GM18520 (cell line): Measurements from ENCODE around the gene CBX1.

Experiments
- ATAC-seq: cut with Tn5 transposase; IDR thresholded peaks from one replicate; pipeline ENCODE4 v1.9.1; 2021; ENCODE audit not compliant: unreplicated experiment

Gene CBX1

DNA sequence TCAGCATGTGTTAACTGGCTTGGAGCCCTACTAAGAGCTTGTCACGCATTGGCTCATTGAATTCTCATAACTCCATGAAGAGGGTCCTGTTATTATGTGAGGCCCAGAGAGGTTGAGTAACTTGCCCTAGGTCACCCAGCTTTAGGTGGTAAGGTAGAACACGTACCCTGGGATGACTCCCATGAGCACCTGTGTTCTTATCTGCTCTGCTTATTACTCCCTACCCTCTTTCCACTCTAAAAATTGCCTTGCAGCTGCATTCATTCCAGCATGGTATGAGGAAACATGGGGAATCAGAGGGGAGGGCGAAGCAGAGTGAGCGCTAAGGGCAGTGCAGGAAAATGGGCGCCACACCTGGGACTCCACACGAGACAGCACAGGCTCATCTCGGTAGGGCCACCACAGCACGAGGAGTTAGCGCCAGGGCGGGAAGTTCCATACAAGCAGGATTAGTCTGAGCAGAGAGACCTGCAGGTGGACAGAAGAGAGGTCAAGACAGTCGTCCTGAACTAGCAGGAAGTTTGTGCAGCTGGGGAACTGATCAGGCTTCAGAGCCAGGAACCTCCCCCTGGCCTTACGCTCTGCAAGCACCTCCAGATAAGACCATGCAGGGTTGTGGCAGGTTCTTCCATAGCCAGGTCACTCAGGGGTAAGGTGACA is 73.8 kb downstream of the CBX1 start:
- no peak for ATAC-seq

DNA sequence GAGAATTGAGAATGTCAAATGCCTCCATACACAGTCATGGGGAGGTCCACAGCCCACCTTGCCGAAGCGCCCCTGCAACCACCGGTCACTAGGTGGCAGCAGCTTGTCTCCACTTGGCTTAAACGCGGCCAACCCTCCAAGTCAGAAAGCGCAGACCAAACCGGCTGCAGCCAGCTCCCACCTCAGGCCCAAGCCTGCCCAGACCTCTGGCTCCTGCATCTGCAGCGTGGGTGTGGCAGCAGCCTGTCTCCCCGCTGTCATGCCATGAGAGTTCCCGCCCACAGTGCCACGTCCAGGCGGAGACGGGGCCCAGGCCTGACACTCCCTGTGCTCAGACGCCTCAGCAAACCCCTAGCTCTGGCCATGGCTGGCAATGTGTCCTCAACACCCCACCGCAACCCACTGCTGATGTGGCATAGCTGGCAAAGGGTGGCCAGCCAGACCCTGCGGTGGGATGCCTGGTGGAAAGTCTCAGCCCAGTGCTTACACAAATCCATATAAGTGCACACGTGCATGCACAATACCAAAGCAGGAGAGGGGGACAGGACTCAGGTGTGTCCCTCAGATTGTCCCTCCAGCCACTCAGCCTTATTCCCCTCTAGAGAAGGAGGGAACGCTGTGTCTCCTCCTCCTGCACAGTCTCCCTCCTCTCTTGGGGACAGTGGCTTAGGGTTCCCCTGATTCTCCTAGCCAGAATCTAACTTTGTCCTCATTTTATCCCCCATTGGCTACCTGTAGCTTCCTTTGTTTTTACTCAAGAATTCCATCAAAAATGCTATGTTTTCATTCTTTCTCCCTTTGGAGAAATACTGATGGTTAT is 74.6 kb downstream of the CBX1 start:
- peak; percentile 33 for ATAC-seq

DNA sequence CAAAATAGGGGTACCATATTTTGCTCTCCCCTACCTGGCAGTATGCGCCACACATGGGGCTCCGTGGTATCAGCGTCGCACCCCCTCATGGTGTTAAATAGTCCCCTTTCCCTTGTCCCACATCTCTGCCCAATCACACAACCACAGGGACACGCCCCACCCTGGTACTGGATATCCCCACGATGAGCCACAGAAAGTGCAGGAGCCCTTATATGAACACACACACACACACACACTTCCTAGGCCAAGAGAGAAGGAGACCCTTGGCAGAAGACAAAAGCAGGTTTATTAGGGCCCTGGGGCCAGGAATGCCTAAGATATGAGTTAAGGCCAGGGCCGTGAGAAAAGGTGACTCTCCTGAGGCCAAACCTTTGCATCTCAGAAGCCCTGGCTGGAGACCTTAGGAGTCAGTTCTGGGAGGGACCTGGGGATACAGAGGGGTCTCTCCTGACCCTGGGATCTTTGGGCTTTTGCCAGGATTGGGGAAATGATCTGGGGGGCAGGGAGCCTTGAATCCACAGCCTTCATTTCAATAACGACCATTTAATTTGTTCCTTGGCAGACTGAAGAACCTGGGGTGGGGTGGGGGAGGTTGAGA is 75.3 kb downstream of the CBX1 start:
- no peak for ATAC-seq

DNA sequence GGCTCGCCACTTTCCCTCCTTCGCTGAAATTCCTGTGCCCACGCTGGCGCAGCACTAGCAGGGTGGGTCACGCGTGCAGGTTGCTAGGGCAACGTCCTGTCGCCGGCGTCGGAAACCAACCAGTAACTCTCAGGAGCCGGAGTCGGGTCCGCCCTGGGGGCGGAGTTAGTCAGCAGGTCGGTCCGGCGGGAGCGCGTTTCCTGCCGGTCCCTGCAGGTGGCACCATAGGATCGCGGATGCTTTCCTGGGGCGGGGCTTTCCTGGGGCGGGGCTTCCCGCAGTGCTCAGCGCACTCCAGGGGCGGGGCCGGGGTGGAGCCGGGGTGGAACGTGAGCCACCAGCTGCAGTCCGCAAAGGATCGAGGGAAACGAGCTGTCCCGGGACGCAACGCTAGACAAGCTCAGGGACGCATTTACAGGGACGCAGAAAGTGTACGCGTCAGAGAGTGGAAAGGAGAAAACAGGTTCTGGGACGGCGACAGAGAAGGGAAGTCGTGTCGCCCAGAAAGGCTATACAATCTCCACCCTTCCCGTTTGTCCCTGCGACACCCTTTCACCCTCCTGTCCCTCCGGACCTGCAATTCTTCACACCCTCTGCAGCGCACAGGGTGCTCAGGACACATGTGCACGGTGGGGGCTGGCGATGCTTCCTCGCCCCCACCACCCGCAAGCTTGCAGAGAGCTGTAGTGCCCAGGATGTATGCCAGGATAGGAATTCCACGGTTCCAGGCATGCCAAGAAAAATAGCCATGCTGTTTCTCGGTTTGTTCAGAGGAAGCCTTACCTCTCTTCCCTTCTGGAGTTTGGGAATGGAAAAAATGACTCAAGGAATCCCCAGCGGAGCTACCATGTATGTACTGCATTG is 76.0 kb downstream of the CBX1 start:
- peak; percentile 84 for ATAC-seq

DNA sequence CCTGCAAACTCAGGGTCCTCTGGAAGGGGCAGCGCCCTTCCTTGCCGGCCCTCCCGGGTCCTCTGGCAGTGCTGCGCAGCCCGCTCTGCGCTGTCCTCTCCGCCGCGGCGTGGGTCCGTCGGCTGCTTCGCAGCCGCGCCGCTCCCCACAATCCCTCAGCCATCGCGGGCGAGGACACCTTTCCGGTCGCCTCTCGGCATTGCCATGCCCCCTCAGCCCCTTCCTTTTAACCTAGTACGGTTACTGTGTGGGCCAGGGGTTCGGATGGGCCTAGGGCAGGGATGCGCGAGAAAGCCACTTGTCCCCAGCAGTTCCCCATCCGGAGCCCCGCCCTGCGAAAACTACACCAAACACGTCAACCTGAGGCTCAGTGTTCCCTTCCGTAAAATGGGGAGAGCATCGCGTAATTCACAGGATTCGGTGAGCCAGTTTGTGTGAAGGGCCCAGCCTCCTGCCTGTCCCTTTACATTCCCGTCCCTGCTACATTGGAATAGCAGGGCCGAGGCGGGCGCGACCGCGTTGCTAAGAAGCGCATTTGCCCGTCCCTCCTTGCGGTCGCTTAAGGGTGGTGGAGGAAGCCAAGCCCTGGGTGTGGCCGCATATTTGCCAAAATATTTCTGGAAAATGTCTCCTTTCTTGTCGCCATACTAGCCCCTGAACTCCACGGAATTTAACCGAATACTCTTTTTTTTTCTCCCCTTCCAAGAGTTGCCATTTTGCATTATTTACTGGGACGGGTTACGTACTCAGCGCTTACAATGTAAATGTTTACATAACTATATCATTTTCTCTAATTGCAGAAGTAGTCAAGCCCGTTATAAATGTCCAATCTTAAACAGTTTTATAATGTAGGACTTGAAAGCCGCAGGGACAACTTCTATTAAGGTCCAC is 76.9 kb downstream of the CBX1 start:
- no peak for ATAC-seq

DNA sequence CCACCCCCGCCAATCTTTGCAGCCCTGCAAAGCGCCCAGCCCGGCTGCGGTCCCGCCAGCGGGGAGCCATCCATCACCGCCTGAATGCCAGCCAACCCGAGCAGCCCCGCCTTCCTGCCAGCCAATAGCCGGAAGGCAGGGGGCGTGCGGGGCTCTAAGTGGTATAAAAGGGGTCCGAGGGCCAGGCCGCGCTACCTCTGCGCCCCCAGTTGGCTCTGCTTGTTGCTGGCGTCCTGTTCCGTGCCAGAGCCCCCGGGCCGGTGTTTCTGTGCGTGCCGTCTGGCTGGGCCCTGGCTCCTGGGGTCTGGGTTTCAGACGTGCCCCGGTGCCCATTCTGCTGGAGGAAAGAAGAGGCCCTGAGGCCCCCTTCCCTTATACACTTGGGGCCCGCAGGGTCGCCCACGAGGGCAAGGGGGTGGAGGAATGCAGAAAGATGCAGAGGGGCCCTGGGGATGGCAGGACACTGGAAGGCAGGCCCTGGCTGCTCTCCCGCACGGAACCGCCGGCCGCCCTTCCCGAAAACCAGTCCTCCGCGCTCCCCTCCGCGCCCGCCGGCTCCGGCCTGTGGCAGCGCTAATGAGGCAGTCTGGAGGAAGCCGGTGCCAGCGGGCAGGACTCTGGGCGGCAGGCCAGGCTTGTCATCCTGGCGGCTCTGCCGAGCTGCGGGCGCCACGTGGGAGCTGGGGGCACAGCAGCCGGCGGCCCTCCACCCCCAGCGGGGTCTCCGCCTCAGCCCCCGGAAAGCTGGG is 77.7 kb downstream of the CBX1 start:
- no peak for ATAC-seq

DNA sequence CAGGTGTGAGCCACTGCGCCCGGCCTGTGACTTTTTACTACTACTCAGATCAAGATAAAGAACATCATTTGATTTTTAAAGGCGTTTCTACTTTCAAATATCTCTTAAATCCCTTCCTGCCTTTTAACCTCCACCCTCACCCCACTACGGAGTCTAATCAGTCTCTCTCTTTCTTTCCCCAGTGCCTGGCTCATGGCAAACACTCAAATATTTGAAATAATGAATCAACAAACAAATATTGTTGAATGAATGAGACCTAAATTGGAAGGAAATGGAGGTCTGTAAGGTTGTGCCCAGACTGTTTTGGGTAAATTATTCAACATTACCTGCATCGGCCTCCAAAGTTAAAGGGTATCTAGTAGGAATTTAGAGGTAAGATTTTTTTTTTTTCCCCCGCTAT is 78.4 kb downstream of the CBX1 start:
- ATAC-seq: no peak

DNA sequence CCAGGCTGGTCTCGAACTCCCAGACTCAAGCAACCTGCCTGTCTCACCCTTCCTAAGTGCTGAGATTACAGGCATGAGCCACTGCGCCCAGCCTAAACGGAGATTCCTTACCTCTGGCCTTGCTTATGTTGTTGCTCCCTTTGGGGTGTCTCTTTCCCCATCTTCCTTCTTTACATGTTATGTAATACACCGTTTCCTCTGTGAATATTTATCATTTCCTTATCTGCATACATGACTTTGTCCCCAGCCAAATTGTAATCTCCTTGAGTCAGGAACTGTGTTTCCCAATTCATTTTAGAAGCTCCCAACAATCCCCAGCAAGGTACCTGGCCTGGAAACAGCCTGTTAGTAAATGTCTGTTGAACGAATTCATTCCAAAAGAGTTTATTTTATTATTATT is 79.3 kb downstream of the CBX1 start:
- no peak for ATAC-seq
